Colon (tissue), 2 donors: ENCODE data around the gene PCDHGA9.
"Not testable (repeated sequence)": the region's sequence is repeated elsewhere in the genome, so short reads cannot be mapped to it uniquely, and the experiment has no call there.

Source experiments
- FAIRE-seq: peaks from 2 replicates; lab custom pipeline; 2012; peaks lifted over from hg19 to GRCh38; lab: Jason Lieb, UNC
- donor health status: control.
- donor health status: control.

The PCDHGA9 gene

GRCh38 chr5:141384471-141385267, 17.9 kb upstream of the PCDHGA9 start:
- no peak for FAIRE-seq

DNA sequence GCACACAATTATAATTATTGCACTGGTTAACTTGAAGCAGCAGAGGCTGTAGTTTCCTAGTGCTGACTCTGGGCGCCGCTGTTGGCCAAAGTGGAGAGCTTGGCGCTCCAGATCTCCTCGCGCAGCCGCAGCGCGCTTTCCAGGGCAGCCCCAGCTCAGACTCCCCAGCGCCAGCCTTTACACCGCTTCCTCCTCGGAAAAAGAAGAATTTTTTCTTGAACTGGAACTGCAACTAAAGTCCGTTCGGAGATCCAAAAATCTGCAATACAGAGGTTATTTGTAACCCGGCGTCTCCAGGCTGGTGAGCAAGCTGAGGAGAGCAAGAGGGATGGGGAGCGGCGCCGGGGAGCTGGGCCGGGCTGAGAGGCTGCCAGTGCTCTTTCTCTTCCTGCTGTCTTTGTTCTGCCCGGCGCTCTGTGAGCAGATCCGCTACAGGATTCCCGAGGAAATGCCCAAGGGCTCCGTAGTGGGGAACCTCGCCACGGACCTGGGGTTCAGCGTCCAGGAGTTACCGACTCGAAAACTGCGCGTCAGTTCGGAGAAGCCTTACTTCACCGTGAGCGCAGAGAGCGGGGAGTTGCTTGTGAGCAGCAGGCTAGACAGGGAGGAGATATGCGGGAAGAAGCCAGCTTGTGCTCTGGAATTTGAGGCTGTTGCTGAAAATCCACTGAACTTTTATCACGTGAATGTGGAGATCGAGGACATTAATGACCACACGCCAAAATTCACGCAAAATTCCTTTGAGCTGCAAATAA, 14.8 kb upstream of the PCDHGA9 start, which contains the start of gene PCDHGB4:
Gene PCDHGB4 (plus strand): TSS at position 142 of the 755 bp plus-strand sequence. CDS start 187 bp downstream, at position 329.
- FAIRE-seq = not testable (repeated sequence)

DNA sequence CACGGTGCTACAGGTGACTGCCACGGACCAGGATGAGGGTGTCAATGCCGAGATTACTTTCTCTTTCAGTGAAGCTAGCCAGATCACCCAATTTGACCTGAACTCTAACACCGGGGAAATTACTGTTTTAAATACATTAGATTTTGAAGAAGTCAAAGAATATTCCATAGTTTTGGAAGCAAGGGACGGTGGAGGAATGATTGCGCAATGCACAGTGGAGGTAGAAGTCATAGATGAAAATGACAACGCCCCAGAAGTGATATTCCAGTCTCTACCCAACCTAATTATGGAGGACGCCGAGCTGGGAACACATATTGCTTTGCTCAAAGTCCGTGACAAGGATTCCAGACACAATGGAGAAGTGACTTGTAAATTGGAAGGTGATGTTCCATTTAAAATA, 13.9 kb upstream of the PCDHGA9 start:
- FAIRE-seq = no peak

DNA sequence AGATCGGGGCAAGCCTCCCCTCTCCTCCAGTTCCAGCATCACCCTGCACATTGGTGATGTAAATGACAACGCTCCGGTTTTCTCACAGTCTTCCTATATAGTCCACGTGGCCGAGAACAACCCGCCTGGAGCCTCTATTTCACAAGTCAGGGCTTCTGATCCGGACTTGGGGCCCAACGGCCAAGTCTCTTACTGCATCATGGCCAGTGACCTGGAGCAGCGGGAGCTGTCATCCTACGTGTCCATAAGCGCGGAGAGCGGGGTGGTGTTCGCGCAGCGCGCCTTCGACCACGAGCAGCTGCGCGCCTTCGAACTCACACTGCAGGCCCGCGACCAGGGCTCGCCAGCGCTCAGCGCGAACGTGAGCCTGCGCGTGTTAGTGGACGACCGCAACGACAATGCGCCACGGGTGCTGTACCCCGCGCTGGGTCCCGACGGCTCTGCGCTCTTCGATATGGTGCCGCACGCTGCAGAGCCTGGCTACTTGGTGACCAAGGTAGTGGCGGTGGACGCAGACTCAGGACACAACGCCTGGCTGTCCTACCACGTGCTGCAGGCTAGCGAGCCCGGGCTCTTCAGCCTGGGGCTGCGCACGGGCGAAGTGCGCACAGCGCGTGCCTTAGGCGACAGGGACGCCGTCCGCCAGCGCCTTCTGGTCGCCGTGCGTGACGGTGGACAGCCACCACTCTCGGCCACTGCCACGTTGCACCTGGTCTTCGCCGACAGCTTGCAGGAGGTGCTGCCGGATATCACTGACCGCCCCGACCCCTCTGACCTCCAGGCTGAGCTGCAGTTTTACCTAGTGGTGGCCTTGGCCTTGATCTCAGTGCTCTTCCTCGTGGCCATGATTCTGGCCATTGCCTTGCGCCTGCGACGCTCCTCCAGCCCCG, 13.2 kb upstream of the PCDHGA9 start:
- no peak for FAIRE-seq

GRCh38 chr5:141392429-141393198, 10.0 kb upstream of the PCDHGA9 start, which contains the start of gene PCDHGA8:
Gene PCDHGA8 (plus strand): TSS chr5:141392633. CDS start chr5:141392814, 181 bp downstream.
- FAIRE-seq = no peak

DNA sequence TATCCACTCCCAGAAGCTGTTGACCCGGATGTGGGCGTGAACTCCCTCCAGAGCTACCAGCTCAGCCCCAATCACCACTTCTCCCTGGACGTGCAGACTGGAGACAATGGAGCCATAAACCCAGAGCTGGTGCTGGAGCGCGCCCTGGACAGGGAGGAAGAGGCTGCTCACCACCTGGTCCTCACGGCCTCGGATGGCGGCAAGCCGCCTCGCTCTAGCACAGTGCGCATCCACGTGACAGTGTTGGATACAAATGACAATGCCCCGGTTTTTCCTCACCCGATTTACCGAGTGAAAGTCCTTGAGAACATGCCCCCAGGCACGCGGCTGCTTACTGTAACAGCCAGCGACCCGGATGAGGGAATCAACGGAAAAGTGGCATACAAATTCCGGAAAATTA, 9.3 kb upstream of the PCDHGA9 start:
- FAIRE-seq = no peak

GRCh38 chr5:141394401-141395187, 8.0 kb upstream of the PCDHGA9 start:
- not testable (repeated sequence) for FAIRE-seq

DNA sequence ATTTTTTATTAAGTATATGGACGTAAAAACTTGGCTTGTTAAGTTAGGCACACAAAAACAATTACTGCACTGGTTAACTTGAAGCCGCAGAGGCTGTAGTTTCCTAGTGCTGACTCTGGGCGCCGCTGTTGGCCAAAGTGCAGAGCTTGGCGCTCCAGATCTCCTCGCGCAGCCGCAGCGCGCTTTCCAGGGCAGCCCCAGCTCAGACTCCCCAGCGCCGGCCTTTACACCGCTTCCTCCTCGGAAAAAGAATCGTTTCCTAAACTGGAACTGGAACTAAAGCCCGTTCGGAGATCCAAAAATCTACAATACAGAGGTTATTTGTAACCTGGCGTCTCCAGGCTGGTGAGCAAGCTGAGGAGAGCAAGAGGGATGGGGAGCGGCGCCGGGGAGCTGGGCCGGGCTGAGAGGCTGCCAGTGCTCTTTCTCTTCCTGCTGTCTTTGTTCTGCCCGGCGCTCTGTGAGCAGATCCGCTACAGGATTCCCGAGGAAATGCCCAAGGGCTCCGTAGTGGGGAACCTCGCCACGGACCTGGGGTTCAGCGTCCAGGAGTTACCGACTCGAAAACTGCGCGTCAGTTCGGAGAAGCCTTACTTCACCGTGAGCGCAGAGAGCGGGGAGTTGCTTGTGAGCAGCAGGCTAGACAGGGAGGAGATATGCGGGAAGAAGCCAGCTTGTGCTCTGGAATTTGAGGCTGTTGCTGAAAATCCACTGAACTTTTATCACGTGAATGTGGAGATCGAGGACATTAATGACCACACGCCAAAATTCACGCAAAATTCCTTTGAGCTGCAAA, 4.6 kb upstream of the PCDHGA9 start, which contains the start of gene PCDHGB5:
Gene PCDHGB5 (plus strand): TSS at position 192 of the 796 bp plus-strand sequence. CDS start 181 bp downstream, at position 373.
- FAIRE-seq = not testable (repeated sequence)

DNA sequence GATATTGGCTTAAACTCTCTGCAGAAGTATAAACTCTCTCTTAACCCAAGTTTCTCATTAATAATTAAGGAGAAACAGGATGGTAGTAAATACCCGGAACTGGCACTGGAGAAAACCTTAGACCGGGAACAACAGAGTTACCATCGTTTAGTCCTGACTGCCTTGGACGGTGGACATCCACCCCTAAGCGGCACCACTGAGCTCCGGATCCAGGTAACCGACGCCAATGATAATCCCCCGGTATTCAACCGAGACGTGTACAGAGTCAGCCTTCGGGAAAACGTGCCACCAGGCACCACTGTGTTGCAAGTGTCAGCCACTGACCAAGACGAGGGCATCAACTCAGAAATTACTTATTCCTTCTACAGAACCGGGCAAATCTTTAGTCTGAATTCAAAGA, 4.0 kb upstream of the PCDHGA9 start:
- no peak for FAIRE-seq

- no peak for FAIRE-seq
Measured at GRCh38 chr5:141399555-141400258, 2.9 kb upstream of the PCDHGA9 start.

- no peak for FAIRE-seq
Measured at GRCh38 chr5:141403387-141403786, 809 bp downstream of the PCDHGA9 start.

DNA sequence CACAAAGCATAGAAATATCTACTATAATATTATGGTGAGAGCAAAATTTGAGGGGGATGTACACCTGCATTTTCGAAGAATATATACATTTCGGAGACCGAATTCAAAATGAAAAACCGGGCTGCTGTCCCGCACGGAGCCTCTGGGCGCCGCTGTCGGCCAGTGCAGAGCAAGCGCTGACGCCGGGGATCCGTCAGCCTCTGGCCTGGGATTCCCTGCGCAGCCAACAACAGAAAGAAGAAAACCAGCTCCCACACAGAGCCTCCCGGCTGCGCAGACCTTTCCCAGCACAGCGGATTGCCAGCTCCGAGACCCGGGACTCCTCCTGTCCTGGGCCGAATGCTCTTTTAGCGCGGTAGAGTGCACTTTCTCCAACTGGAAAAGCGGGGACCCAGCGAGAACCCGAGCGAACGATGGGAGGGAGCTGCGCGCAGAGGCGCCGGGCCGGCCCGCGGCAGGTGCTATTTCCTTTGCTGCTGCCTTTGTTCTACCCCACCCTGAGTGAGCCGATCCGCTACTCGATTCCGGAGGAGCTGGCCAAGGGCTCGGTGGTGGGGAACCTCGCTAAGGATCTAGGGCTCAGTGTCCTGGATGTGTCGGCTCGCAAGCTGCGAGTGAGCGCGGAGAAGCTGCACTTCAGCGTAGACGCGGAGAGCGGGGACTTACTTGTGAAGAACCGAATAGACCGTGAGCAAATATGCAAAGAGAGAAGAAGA, 5.4 kb downstream of the PCDHGA9 start, which contains the start of gene PCDHGB6:
Gene PCDHGB6 (plus strand): TSS at position 232 of the 716 bp plus-strand sequence. CDS start 182 bp downstream, at position 414.
- FAIRE-seq = not testable (repeated sequence)

DNA sequence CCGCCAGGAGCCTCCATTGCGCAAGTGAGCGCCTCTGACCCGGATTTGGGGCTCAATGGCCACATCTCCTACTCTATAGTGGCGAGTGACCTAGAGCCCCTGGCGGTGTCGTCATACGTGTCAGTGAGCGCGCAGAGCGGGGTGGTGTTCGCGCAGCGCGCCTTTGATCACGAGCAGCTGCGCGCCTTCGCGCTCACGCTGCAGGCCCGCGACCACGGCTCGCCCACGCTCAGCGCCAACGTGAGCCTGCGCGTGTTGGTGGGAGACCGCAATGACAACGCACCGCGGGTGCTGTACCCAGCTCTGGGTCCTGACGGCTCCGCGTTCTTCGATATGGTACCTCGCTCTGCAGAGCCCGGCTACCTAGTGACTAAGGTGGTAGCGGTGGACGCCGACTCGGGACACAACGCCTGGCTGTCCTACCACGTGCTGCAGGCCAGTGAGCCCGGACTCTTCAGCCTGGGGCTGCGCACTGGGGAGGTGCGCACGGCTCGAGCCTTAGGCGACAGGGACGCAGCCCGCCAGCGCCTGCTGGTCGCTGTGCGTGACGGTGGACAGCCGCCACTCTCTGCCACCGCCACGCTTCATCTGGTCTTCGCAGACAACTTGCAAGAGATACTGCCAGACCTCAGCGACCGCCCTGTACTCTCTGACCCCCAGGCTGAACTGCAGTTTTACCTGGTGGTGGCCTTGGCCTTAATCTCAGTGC, 7.2 kb downstream of the PCDHGA9 start:
- FAIRE-seq = no peak

DNA sequence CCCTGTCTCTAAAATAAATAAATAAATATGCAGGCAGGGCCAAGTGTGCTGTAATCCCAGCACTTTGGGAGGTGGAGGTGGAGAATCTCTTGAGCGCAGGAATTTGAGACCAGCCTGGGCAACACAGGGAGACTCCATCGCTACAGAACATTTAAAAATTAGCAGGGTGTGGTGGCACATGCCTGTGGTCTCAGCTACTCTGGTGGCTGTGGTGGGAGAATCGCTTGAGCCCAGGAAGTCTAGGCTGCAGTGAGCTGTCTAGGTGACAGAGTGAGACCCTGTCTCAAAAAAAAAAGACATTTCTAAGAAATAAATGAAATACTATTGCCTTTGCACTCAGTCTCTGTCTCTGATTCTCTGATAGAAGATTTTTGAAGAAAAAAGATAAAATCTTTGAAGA, 9.0 kb downstream of the PCDHGA9 start:
- FAIRE-seq = no peak

- no peak for FAIRE-seq
Measured at GRCh38 chr5:141412854-141413539, 10.4 kb downstream of the PCDHGA9 start, which contains the start of gene PCDHGA10. Gene PCDHGA10 (plus strand): TSS chr5:141412987. CDS start chr5:141413176, 189 bp downstream.

- FAIRE-seq = no peak
Measured at GRCh38 chr5:141413540-141414069, 11.0 kb downstream of the PCDHGA9 start.
